Measurements from ENCODE around the gene VTI1B.
"Not testable (repeated sequence)": the region's sequence is repeated elsewhere in the genome, so short reads cannot be mapped to it uniquely, and the experiment has no call there.

VTI1B gene

GRCh38 chr14:67626131-67626530 lies 48.3 kb downstream of the VTI1B start:
- not testable (repeated sequence) for DNase-seq

- no peak for DNase-seq
Measured at GRCh38 chr14:67623114-67623513, 51.3 kb downstream of the VTI1B start.

- no peak for DNase-seq
Measured at GRCh38 chr14:67622675-67623074, 51.8 kb downstream of the VTI1B start.

- no peak for DNase-seq
Measured at GRCh38 chr14:67620217-67620785, 54.1 kb downstream of the VTI1B start.

GRCh38 chr14:67619446-67620216 lies 54.8 kb downstream of the VTI1B start, which contains the start of gene ARG2:
TSS of gene ARG2 (plus strand) at chr14:67619920. CDS start at chr14:67619978, 58 bp downstream.
- DNase-seq, result peak; percentile 97 to 98

GRCh38 chr14:67618617-67619063 lies 55.8 kb downstream of the VTI1B start:
- peak; percentile 68 to 89 for DNase-seq

GRCh38 chr14:67610491-67610890 lies 63.9 kb downstream of the VTI1B start:
- no peak for DNase-seq

- DNase-seq, result no peak
Measured at GRCh38 chr14:67609642-67610310, 64.7 kb downstream of the VTI1B start.

GRCh38 chr14:67607646-67608045 lies 66.8 kb downstream of the VTI1B start:
- DNase-seq, result no peak

- DNase-seq, result peak in 1 of 2 donors; percentile 55
Measured at GRCh38 chr14:67602995-67603545, 71.4 kb downstream of the VTI1B start.

GRCh38 chr14:67602076-67602475 lies 72.4 kb downstream of the VTI1B start:
- DNase-seq, result no peak

- not testable (repeated sequence) for DNase-seq
Measured at GRCh38 chr14:67600562-67600974, 73.9 kb downstream of the VTI1B start.

- peak; percentile 95 for DNase-seq
Measured at GRCh38 chr14:67599698-67600561, 74.5 kb downstream of the VTI1B start, which contains the start of gene PIGH. TSS of gene PIGH (minus strand) at chr14:67600268. CDS start at chr14:67600203, 65 bp downstream.
